NCI-H1694 (cell line): ENCODE data around the gene DPYSL4.

Experiments used
- DNase-seq: peaks from one replicate; lab custom pipeline; 2025; lab: John Stamatoyannopoulos, UW

DPYSL4 gene

GRCh38 chr10:132186488-132187429 is at the start of gene DPYSL4:
DPYSL4 (plus strand) TSS chr10:132186948; CDS start chr10:132187064, 116 bp downstream.
- DNase-seq: no peak

GRCh38 chr10:132137111-132138072 is 49.4 kb upstream of the DPYSL4 start:
- no peak for DNase-seq

- DNase-seq: no peak
These were observed 48.6 kb upstream of the DPYSL4 start for GRCh38 chr10:132138133-132138532.

DNA sequence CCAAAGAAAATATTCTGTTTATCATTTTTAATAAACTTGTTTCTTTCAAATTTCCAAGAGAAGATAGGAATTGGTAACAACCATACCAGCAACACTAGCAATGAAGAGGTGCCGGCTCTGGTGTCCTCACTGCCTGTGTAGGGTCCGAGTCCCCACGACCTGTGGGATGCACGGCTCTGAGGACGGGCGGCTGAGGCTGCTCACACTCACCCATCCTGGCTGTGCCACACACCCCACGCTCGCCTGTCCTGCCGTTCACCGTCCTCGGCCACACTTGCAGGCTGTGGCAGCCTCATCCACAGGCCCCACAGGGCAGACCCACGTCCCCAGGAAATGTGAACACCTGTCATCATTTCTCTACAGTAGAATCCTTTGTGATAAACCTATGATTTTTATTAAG is 48.2 kb upstream of the DPYSL4 start:
- no peak for DNase-seq

DNA sequence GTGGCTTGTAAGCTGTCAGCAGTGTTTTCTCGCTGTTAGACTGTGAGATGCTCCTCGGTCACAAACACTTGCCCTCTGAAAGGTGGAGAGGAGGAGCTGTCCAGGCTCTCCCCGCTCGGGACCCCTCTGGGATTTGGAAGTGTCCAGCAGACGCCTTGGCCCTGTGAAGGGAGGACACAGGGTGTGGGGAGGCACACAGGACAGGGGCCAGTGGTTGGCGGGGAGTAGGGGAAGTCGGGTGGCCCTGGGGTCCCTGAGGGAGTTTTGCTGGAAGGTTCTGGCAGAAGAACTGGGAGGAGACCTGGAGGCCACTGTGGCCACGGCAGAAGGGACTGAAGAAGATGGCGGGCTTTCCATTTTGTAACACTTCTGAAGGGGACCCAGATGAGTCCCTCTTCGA is 47.2 kb upstream of the DPYSL4 start:
- no peak for DNase-seq

GRCh38 chr10:132140167-132140925 is 46.4 kb upstream of the DPYSL4 start:
- DNase-seq: no peak

GRCh38 chr10:132141076-132141475 is 45.7 kb upstream of the DPYSL4 start:
- DNase-seq: no peak

- DNase-seq: no peak
These were observed 45.0 kb upstream of the DPYSL4 start for GRCh38 chr10:132141526-132142395.

DNA sequence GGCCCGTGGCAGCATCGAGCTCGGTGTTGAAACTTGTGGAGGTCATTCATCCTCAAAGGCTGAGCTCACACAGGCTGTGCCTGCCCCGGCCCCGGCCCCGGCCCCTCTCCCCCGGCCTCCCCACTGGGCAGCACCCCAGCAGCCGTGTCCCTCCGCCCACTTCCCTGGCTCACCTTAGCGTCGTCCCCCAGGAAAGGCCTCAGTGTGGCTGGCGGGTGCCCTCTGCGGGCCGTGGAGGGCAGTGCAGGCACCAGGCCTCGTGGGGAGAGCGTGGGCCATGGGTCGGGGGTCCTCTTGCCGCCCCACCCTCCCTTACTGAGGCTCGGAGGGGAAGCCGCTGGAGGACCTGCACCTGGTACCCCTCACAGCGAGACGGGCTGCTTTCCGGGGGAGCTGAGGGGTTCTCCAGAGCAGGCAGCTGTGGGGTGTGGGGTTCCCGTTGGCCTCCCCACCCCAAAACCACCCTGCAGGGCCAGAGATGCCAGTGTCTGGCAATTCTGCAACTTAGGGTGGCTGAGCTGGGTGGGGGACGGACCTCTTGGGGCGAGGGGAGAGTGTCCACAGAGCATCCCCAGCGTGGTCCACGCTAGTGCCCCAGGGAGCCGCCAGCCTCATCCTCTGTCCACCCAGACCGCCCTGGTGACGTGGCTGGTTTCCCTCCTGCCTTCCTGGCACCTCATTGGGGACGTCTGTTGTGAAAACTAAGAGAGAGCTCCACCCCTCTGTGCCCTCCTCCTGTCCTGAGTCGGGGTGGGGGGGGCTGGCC is 44.2 kb upstream of the DPYSL4 start:
- no peak for DNase-seq

DNA sequence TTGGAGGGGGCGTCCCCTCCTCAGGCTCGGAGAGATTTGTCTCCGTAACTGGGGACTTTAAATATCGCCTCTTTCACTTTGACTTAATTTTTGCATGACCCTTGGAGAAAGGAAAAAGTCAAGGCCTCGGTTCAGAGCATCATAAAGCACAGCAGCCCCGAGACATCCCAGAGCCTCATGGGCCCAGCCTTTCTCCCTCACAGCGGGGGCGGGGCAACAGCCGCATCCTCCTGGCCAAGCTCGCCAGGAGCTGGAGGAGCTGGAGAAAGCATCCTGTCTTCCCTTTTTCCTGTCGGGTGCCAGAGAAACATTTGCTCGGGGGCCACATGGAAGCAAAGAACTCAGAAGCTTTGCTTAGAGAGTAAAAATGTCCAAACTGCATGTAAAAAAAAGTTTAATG is 43.6 kb upstream of the DPYSL4 start:
- DNase-seq: no peak

GRCh38 chr10:132144086-132144485 is 42.7 kb upstream of the DPYSL4 start:
- no peak for DNase-seq

DNA sequence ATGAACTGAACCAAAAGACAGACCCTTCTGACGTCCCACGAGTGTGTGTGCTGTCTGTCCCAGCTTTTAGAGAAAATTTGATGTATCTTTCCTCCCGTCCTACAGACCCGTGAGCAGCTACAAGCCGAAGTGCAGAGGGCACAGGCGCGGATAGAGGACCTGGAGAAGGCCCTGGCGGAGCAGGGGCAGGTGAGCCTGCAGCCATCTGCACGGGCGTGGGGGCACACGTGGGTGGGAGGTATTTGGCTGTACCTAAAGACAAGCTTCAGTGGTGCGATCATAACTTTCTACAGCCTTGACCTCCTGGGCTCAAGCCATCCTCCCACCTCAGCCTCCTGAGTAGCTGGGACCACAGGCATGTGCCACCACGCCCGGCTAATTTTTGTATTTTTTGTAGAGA is 41.7 kb upstream of the DPYSL4 start:
- no peak for DNase-seq

DNA sequence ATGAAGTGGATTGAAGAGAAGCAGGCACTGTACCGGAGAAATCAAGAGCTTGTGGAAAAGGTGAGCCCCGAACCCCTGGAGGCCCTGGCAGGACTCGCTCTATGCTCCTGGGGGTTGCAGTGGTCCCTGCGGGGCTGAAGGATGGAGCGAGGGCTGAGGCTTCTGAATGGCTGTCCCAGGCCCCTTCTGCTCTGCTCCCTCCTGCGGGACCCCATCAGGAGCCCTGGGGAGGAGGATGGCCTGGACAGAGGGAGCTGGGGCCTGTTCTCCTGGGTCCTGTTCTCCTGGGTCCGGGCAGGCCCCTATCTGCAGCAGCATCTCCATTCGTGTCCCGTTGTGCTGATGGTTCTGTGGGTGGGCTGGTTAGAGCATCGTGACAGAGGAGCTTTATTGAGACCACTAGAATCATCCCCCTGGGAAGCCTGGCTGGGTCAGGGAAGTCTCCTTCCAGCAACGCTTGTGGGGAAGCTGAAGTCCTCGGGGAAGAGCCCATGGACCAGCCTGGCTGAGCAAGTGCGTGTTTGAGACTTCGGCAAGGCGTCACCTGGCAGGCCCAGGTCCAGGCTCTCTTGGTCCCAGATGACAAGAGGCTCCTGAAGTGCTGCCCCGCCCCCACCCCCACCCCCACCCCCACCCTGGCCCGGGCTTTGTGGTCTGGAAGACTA is 41.1 kb upstream of the DPYSL4 start:
- no peak for DNase-seq

GRCh38 chr10:132146271-132146671 is 40.5 kb upstream of the DPYSL4 start:
- DNase-seq: no peak

GRCh38 chr10:132146941-132147915 is 39.5 kb upstream of the DPYSL4 start:
- no peak for DNase-seq

GRCh38 chr10:132148261-132149251 is 38.2 kb upstream of the DPYSL4 start:
- DNase-seq: no peak

DNA sequence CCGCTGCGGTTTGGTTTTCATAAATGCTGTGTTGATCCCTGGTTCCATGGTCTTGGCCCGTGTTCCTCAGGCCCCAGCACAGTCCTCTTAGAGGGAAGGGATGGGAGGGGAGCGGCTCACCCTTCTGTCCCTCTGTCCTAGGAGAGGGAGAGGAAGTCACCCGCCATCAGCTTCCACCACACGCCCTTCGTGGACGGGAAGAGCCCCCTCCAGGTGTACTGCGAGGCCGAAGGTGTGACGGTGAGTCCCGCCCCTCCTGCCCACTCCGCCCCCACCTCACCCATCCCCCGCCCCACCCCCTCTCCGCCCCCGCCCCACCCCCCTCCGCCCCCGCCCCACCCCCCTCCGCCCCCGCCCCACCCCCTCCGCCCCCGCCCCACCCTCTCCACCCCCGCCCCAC is 37.5 kb upstream of the DPYSL4 start:
- DNase-seq: no peak
